Measurements from ENCODE around the gene OLA1. TPM values are rescaled to one million over a fixed set of nuclear protein-coding genes. Genes with fewer than 3 reads are reported as not detected.

Gene OLA1
- total RNA-seq, 1 donor from 2014 or later: 323 TPM

DNA sequence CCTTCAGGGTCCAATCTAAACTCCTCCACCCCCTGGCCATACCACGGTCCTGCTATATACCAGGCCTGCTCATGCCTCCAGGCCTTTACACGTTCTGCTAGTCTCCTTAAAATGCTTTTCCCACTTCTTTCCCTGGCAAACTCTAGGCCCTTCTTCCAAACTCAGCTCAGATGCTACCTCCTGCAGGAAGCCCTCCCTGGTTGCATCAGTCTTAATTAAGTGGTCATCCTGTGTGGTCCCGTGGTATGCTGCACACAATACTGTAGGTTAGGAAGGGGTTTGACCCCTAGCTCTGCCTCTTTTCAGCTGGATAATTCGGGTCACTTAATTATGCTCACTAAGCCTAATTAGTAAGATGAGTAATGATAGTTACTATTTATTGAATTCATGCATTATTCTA lies 197.3 kb downstream of the OLA1 start:
- peaks cover 45% of the 10 kb centered on the region for H3F3A ChIP-seq (ENCODE audit: low read depth)
- Mint-ChIP-seq H3K9me3 (peaks cover 6% of the 10 kb centered on the region), H3K4me3 (no peak overlapping the region), H3K27me3 (ENCODE audit: insufficient read depth, low read depth) (peaks cover 12% of the 10 kb centered on the region), H3K36me3 (no peaks in the 10 kb centered on the region), H3K4me1 (peaks cover 48% of the 10 kb centered on the region), H3K27ac (no peak overlapping the region)
- H3K27ac ChIP-seq: no peak overlapping the region
- H2AFZ ChIP-seq (replicated peaks): no peak overlapping the region
- H3K4me2 ChIP-seq: no peak overlapping the region
- H3K36me3 ChIP-seq: no peaks in the 10 kb centered on the region
- no peaks in the 10 kb centered on the region for H3K9me3 ChIP-seq (ENCODE audit: low read depth)
- H4K20me1 ChIP-seq (ENCODE audit: low read depth): no peaks in the 10 kb centered on the region
- H3K27me3 ChIP-seq: no peaks in the 10 kb centered on the region
- no peak overlapping the region for H3K9ac ChIP-seq
- no peak overlapping the region for H3K4me3 ChIP-seq
- DNase-seq (ENCODE audit: low spot score): peak; percentile 36
- TF ChIP-seq EZH2phosphoT487 (IDR thresholded peaks at IDR 0.05): peak; percentile 49
- TF ChIP-seq, protein P1, sequence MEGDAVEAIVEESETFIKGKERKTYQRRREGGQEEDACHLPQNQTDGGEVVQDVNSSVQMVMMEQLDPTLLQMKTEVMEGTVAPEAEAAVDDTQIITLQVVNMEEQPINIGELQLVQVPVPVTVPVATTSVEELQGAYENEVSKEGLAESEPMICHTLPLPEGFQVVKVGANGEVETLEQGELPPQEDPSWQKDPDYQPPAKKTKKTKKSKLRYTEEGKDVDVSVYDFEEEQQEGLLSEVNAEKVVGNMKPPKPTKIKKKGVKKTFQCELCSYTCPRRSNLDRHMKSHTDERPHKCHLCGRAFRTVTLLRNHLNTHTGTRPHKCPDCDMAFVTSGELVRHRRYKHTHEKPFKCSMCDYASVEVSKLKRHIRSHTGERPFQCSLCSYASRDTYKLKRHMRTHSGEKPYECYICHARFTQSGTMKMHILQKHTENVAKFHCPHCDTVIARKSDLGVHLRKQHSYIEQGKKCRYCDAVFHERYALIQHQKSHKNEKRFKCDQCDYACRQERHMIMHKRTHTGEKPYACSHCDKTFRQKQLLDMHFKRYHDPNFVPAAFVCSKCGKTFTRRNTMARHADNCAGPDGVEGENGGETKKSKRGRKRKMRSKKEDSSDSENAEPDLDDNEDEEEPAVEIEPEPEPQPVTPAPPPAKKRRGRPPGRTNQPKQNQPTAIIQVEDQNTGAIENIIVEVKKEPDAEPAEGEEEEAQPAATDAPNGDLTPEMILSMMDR (IDR thresholded peaks at IDR 0.05): no peak
- peaks cover 43% of the 10 kb centered on the region for H3K4me1 ChIP-seq
- H3K79me2 ChIP-seq (ENCODE audit: low read depth): no peaks in the 10 kb centered on the region

DNA sequence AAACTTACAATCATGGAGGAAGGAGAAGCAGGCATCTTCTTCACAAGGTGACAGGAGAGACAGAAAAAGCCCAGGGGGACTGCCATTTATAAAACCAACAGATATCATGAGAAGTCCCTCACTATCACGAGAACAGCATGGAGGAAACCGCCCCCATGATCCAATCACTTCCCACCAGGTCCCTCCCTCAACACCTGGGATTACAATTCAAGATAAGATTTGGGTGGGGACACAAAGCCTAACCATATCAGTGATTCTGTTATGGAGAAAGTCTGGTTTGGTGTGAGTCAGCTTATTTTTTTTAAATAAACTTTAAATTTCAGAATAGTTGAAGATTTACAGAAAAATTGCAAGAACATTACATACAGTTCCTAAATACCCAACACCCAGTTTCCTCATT lies 198.4 kb downstream of the OLA1 start:
- Histone ChIP-seq H4K20me1 (ENCODE audit: low read depth) (no peaks in the 10 kb centered on the region), H3K36me3 (no peaks in the 10 kb centered on the region), H3K4me1 (peaks cover 43% of the 10 kb centered on the region), H3K9ac (no peak overlapping the region), H3K4me3 (no peak overlapping the region), H3K4me2 (no peak overlapping the region), H3F3A (ENCODE audit: low read depth) (peaks cover 45% of the 10 kb centered on the region), H3K27ac (no peak overlapping the region), H3K79me2 (ENCODE audit: low read depth) (no peaks in the 10 kb centered on the region), H3K27me3 (no peaks in the 10 kb centered on the region), H3K9me3 (ENCODE audit: low read depth) (no peaks in the 10 kb centered on the region), H2AFZ (replicated peaks) (no peak overlapping the region)
- Mint-ChIP-seq H3K9me3 (peaks cover 9% of the 10 kb centered on the region), H3K27ac (no peak overlapping the region), H3K36me3 (no peaks in the 10 kb centered on the region), H3K4me1 (peaks cover 48% of the 10 kb centered on the region), H3K4me3 (no peak overlapping the region), H3K27me3 (ENCODE audit: insufficient read depth, low read depth) (peaks cover 12% of the 10 kb centered on the region)
- DNase-seq (ENCODE audit: low spot score): no peak
- TF ChIP-seq EZH2 (IDR thresholded peaks at IDR 0.05) (no peak), EZH2phosphoT487 (IDR thresholded peaks at IDR 0.05) (no peak)
- TF ChIP-seq, protein P1 (IDR thresholded peaks at IDR 0.05): no peak

DNA sequence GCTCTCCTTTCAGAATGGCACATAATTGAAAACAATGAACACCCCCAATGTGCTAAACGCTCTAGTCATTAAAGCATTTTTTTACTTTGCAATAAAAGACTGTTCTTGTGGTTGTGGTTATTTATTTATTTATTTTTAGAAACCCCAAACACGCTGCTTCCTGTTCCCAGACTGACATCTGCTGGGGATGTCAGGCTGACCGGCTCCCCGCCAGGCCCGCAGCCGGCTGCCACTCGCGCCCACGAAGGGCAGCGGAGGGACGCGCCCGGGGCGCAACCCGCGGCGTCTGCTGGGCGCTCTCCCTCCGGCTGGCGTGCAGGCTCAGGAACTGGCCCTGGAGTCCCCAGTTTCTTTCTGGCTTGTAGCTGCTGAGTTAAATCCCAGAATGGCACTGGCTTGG lies 200.1 kb downstream of the OLA1 start:
- Histone ChIP-seq H3K27me3 (no peaks in the 10 kb centered on the region), H2AFZ (replicated peaks) (no peak overlapping the region), H3F3A (ENCODE audit: low read depth) (peaks cover 31% of the 10 kb centered on the region), H3K27ac (no peak overlapping the region), H4K20me1 (ENCODE audit: low read depth) (no peaks in the 10 kb centered on the region), H3K9me3 (ENCODE audit: low read depth) (no peaks in the 10 kb centered on the region), H3K4me1 (peaks cover 29% of the 10 kb centered on the region), H3K4me3 (no peak overlapping the region), H3K9ac (no peak overlapping the region), H3K79me2 (ENCODE audit: low read depth) (no peaks in the 10 kb centered on the region), H3K4me2 (no peak overlapping the region), H3K36me3 (no peaks in the 10 kb centered on the region)
- Mint-ChIP-seq H3K27me3 (ENCODE audit: insufficient read depth, low read depth) (peaks cover 12% of the 10 kb centered on the region), H3K9me3 (peaks cover 9% of the 10 kb centered on the region), H3K4me3 (no peak overlapping the region), H3K36me3 (no peaks in the 10 kb centered on the region), H3K27ac (no peak overlapping the region), H3K4me1 (peaks cover 35% of the 10 kb centered on the region)
- TF ChIP-seq, protein P1 (IDR thresholded peaks at IDR 0.05): peak; percentile 9
- no peak for TF ChIP-seq EZH2phosphoT487 (IDR thresholded peaks at IDR 0.05)
- no peak for TF ChIP-seq EZH2 (IDR thresholded peaks at IDR 0.05)
- no peak for DNase-seq (ENCODE audit: low spot score)

Measured in neural progenitor cell (in vitro differentiated cells).